A673 (cell line): Measurements from ENCODE around the gene PPP1R7. TPM values are rescaled to one million over a fixed set of nuclear protein-coding genes. Genes with fewer than 3 reads are reported as not detected.

Experiments used
- BruUV-seq: library from RNA; stranded (reverse); fragments of 400-500 nt; replicated peaks from 2 replicates; lab custom pipeline; 2021; lab: Mats Ljungman, UMichigan
- CTCF ChIA-PET: fragments of 300-600 bp; sonication (Branson Sonifier 250); formaldehyde crosslinking; loops from one replicate; lab custom pipeline; 2022; ENCODE audit warnings: antibody characterized with exemption; lab: Charles Lee
- POLR2A ChIA-PET: fragments of 300-600 bp; sonication (Branson Sonifier 250); formaldehyde crosslinking; loops from one replicate; lab custom pipeline; 2022; ENCODE audit warnings: antibody characterized with exemption; ENCODE audit not compliant: low non-redundant PET; lab: Charles Lee
- DNase-seq: peaks from one replicate; pipeline ENCODE4 v3.0.0-alpha.2; 2015; ENCODE audit warnings: low spot score
- H3K27ac ChIP-seq: fragments of 200-600 bp; sonication (generic); 2 replicates; pipeline ENCODE4 v1.5.1; 2016; ENCODE audit warnings: mixed run types, low read depth, mild to moderate bottlenecking, mixed read lengths, antibody characterized with exemption, low read length; ENCODE audit not compliant: poor library complexity, severe bottlenecking
- H3K27me3 ChIP-seq: fragments of 200-600 bp; sonication (generic); replicated peaks from 2 replicates; pipeline ENCODE4 v1.6.1; 2017; ENCODE audit warnings: mixed run types, low read depth, mild to moderate bottlenecking, mixed read lengths, antibody characterized with exemption, low read length; ENCODE audit not compliant: insufficient read depth, poor library complexity
- H3K36me3 ChIP-seq: fragments of 200-600 bp; sonication (generic); 2 replicates; pipeline ENCODE4 v1.6.1; 2016; ENCODE audit warnings: mixed run types, mild to moderate bottlenecking, mixed read lengths, antibody characterized with exemption, low read length; ENCODE audit not compliant: insufficient read depth, poor library complexity, severe bottlenecking
- H3K4me1 ChIP-seq: fragments of 200-600 bp; sonication (generic); 2 replicates; pipeline ENCODE4 v1.6.1; 2017; ENCODE audit warnings: mixed run types, mild to moderate bottlenecking, mixed read lengths, antibody characterized with exemption, low read length; ENCODE audit not compliant: insufficient read depth, poor library complexity, severe bottlenecking
- H3K4me3 ChIP-seq: fragments of 200-600 bp; sonication (generic); 2 replicates; pipeline ENCODE4 v1.5.1; 2016; ENCODE audit warnings: low read depth, mixed run types, mild to moderate bottlenecking, mixed read lengths, low read length; ENCODE audit not compliant: poor library complexity, severe bottlenecking
- H3K9me3 ChIP-seq: fragments of 200-600 bp; sonication (generic); 2 replicates; pipeline ENCODE4 v1.6.1; 2016; ENCODE audit warnings: mixed run types, low read depth, mild to moderate bottlenecking, mixed read lengths, antibody characterized with exemption, low read length; ENCODE audit not compliant: poor library complexity, severe bottlenecking
- CTCF ChIP-seq: fragments of 300-800, 200-600 bp; sonication (generic); conservative IDR thresholded peaks from 2 replicates; pipeline ENCODE4 v1.5.1; 2017; ENCODE audit warnings: low read depth, mild to moderate bottlenecking, antibody characterized with exemption, low read length, moderate library complexity, mixed read lengths
- EZH2 ChIP-seq: fragments of 200-600 bp; sonication (generic); IDR thresholded peaks from 2 replicates; pipeline ENCODE4 v1.6.1; 2017; ENCODE audit warnings: borderline replicate concordance, low read depth, mild to moderate bottlenecking, mixed read lengths, antibody characterized with exemption, low read length; ENCODE audit not compliant: poor library complexity, severe bottlenecking
- intact Hi-C: fragments of 100-400 bp; cut with micrococcal nuclease; formaldehyde crosslinking; loops from one replicate; pipeline ENCODE4 v1.10.0; 2022; ENCODE audit not compliant: unreplicated experiment
- total RNA-seq: library from RNA; stranded (reverse); gene quantifications from 2 replicates; pipeline ENCODE4 v1.2.3, GENCODE V29; 2021

Gene PPP1R7
- total RNA-seq, 1 experiment from 2014 or later = 70.7 TPM

DNA sequence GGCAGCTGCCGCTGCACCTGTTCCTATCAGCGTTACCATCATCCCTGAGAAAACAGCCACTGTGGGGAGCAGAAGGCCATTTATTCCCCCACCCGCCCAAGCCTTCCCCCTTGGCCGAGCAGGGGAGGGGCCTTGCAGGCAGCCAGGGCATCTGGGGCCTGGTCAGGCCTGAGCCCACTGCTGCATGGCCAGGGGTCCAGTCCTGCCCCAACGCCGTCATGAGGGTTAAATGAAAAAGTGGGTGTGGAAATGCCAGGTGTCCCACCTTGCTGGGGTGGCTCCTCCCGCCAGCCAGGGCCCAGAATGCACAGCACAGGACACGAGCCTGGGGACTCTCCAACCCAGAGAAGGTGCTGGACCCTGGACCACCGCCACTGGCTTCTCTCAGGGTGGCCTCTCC, 52.4 kb downstream of the PPP1R7 start:
- no peaks in the 10 kb centered on the region for H3K27me3 ChIP-seq
- ChIA-PET POLR2A (no interaction called here), CTCF (no interaction called here)
- no peak overlapping the region for H3K4me3 ChIP-seq
- no peak for TF ChIP-seq CTCF
- no peak for TF ChIP-seq EZH2
- no peaks in the 10 kb centered on the region for H3K4me1 ChIP-seq
- no peak overlapping the region for H3K27ac ChIP-seq
- BruUV-seq = no TSS peak
- no peaks in the 10 kb centered on the region for H3K9me3 ChIP-seq
- no peaks in the 10 kb centered on the region for H3K36me3 ChIP-seq
- intact Hi-C loops = no loop called here
- no peak for DNase-seq

DNA sequence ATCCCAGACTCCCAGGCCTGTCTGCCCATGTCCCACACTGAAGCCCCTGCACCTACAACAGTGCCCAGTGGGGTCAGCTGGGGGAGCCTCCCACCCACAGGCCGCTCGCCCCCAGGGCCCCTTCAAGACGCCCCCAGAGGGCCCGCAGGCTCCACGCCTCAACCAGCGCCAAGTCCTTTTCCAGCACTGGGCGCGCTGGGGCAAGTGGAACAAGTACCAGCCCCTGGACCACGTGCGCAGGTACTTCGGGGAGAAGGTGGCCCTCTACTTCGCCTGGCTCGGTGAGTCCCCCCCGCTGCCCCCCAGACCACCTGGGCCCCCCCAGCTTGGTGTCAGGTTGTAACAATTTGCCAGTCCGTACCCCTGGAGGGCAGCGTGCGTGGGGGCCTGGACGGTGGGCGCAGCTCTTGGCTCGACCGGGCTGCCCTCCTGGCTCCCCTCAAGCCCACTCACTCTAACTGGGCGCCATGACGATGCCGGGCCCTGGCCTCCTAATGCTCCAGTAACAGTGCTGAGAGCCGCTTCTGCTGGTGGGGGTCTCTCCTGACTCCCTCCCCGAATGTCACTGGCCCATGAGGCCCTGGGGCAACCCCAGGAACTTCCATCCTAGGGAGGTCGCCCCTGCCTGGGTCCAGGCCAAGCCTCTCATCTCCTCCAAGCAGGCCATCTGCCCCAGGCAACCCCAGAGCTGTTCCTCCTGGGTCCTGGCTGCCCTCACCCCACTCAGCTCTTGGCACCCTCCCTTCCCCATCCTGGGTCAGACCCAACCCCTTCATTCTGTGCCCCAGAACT, 53.1 kb downstream of the PPP1R7 start:
- no peaks in the 10 kb centered on the region for H3K36me3 ChIP-seq
- H3K9me3 ChIP-seq = no peaks in the 10 kb centered on the region
- BruUV-seq = no TSS peak
- no peaks in the 10 kb centered on the region for H3K27me3 ChIP-seq
- H3K27ac ChIP-seq = no peak overlapping the region
- no peaks in the 10 kb centered on the region for H3K4me1 ChIP-seq
- CTCF ChIA-PET = no interaction called here
- no peak overlapping the region for H3K4me3 ChIP-seq
- POLR2A ChIA-PET = no interaction called here
- DNase-seq = no peak
- TF ChIP-seq CTCF (no peak), EZH2 (no peak)
- intact Hi-C loops = no loop called here

- no peak for TF ChIP-seq CTCF
- no peak for TF ChIP-seq EZH2
- ChIA-PET CTCF (no interaction called here), POLR2A (no interaction called here)
- no peaks in the 10 kb centered on the region for H3K36me3 ChIP-seq
- H3K4me1 ChIP-seq = no peaks in the 10 kb centered on the region
- no peak for DNase-seq
- no peak overlapping the region for H3K4me3 ChIP-seq
- H3K9me3 ChIP-seq = no peaks in the 10 kb centered on the region
- no peak overlapping the region for H3K27ac ChIP-seq
- intact Hi-C loops = no loop called here
- no TSS peak for BruUV-seq
- no peaks in the 10 kb centered on the region for H3K27me3 ChIP-seq
These were observed 53.7 kb downstream of the PPP1R7 start for GRCh38 chr2:241204010-241204384.
